Vagina (tissue), 2 donors: ENCODE results near the gene IGFN1.

Experiments used
- POLR2A ChIP-seq, 2 donors: fragments of 450-650 bp; IDR thresholded peaks; one replicate each; pipeline ENCODE4 v1.6.1; 2017; ENCODE audit warnings: antibody characterized with exemption in 2 of 2, mild to moderate bottlenecking in 2 of 2, moderate library complexity in 2 of 2
- TF ChIP-seq, protein P1 (sequence below), 3 experiments: fragments of 450-650 bp in 2 of 3; fragments of 200-600 bp in 1 of 3; sonication (generic) in 1 of 3; IDR thresholded peaks; one replicate each; pipeline ENCODE4 v1.5.1; 2017 to 2019; ENCODE audit warnings: antibody characterized with exemption in 3 of 3, mild to moderate bottlenecking in 2 of 3, moderate library complexity in 2 of 3

- TF ChIP-seq, protein P1, sequence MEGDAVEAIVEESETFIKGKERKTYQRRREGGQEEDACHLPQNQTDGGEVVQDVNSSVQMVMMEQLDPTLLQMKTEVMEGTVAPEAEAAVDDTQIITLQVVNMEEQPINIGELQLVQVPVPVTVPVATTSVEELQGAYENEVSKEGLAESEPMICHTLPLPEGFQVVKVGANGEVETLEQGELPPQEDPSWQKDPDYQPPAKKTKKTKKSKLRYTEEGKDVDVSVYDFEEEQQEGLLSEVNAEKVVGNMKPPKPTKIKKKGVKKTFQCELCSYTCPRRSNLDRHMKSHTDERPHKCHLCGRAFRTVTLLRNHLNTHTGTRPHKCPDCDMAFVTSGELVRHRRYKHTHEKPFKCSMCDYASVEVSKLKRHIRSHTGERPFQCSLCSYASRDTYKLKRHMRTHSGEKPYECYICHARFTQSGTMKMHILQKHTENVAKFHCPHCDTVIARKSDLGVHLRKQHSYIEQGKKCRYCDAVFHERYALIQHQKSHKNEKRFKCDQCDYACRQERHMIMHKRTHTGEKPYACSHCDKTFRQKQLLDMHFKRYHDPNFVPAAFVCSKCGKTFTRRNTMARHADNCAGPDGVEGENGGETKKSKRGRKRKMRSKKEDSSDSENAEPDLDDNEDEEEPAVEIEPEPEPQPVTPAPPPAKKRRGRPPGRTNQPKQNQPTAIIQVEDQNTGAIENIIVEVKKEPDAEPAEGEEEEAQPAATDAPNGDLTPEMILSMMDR (IDR thresholded peaks at IDR 0.05): no peak
- TF ChIP-seq POLR2A (IDR thresholded peaks at IDR 0.05): no peak
Measured at GRCh38 chr1:201277441-201277840, 86.8 kb downstream of the IGFN1 start.
